Hepatocyte (in vitro differentiated cells): ENCODE results near the gene KRTAP5-2.

Source experiments
- CTCF ChIP-seq: fragments of 200-600 bp; sonication (generic); IDR thresholded peaks from 2 replicates; pipeline ENCODE4 v1.5.1; 2016; ENCODE audit warnings: antibody characterized with exemption, mild to moderate bottlenecking; ENCODE audit not compliant: poor library complexity
- EZH2 ChIP-seq: fragments of 200-600 bp; sonication (generic); IDR thresholded peaks from 2 replicates; pipeline ENCODE4 v1.6.1; 2016; ENCODE audit warnings: antibody characterized with exemption, mild to moderate bottlenecking, borderline replicate concordance
- EZH2phosphoT487 ChIP-seq: fragments of 200-600 bp; sonication (generic); IDR thresholded peaks from one replicate; pipeline ENCODE4 v1.6.1; 2018; ENCODE audit warnings: antibody characterized with exemption, mild to moderate bottlenecking, low read depth, moderate library complexity; ENCODE audit not compliant: unreplicated experiment, severe bottlenecking

- TF ChIP-seq EZH2phosphoT487 (no peak), EZH2 (no peak), CTCF (no peak)
Observed at GRCh38 chr11:1604181-1604580, 6.1 kb upstream of the KRTAP5-2 start.
